Lower lobe of right lung (tissue), 2 donors: ENCODE results near the gene ABCC11. TPM values are rescaled to one million over a fixed set of nuclear protein-coding genes. Genes with fewer than 3 reads are reported as not detected.

Experiments used
- ATAC-seq, 2 donors: fragments of 200-7000 bp; cut with Tn5 transposase; one replicate each; pipeline ENCODE4 v1.9.1; 2020 to 2022; ENCODE audit warnings: mild to moderate bottlenecking in 2 of 2, moderate library complexity in 2 of 2
- DNase-seq: peaks from one replicate; pipeline ENCODE4 v3.0.0-alpha.2; 2020
- H3K27ac ChIP-seq: fragments of 200-600 bp; one replicate; pipeline ENCODE4 v1.8.0; 2022
- H3K27me3 ChIP-seq: fragments of 200-600 bp; one replicate; pipeline ENCODE4 v1.8.0; 2022; ENCODE audit warnings: low read depth
- H3K36me3 ChIP-seq: fragments of 200-600 bp; one replicate; pipeline ENCODE4 v1.8.0; 2022; ENCODE audit warnings: mild to moderate bottlenecking
- H3K4me1 ChIP-seq: fragments of 200-600 bp; one replicate; pipeline ENCODE4 v1.8.0; 2022
- H3K4me3 ChIP-seq: fragments of 200-600 bp; one replicate; pipeline ENCODE4 v1.8.0; 2022; ENCODE audit warnings: mild to moderate bottlenecking
- H3K9me3 ChIP-seq: fragments of 200-600 bp; one replicate; pipeline ENCODE4 v1.8.0; 2022
- intact Hi-C: fragments of 100-400 bp; cut with DNase I; formaldehyde crosslinking; loops from one replicate; pipeline ENCODE4 v1.11.0; 2022
- total RNA-seq: library from RNA; stranded (reverse); fragmentation: NEBNext Ultra II Directional; extraction: Animal tissue kit (Norgen Biotek cat#: 25700); gene quantifications from one replicate; pipeline ENCODE4 v1.2.1, GENCODE V29; 2021
- TF ChIP-seq, protein P1 (sequence below): fragments of 200-600 bp; IDR thresholded peaks from one replicate; pipeline ENCODE4 v1.8.0; 2022; ENCODE audit warnings: antibody characterized with exemption, mild to moderate bottlenecking
- donor health status: DM: no; HTN: yes; CAD: no; lungs with severe emphysema.

Gene ABCC11
- total RNA-seq, 1 donor from 2014 or later: not detected

DNA sequence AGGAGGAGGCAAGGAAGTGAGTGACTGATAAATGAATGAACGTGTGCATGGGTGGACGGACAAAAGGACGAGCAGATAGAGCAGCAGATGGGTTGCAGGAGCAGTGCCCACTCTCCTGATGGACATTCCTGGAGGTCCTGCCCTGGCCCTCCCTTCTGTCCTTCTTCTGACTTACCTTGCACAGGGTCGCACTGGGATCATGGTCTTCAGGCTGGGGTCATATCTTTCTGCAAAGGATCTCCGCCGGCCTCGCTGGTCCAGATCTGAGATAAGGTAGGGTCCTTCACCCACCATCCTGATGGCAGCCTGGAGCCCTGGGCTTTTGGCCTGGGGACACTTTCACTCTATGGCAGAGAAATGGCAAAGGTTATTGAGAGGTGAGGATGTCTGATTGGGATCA, 101.2 kb downstream of the ABCC11 start:
- Histone ChIP-seq H3K9me3 (no peaks in the 10 kb centered on the region), H3K27ac (no peak overlapping the region), H3K4me1 (no peaks in the 10 kb centered on the region), H3K4me3 (no peak overlapping the region), H3K27me3 (no peaks in the 10 kb centered on the region), H3K36me3 (no peaks in the 10 kb centered on the region)
- no peak for DNase-seq
- intact Hi-C loops: no loop called here
- TF ChIP-seq, protein P1, sequence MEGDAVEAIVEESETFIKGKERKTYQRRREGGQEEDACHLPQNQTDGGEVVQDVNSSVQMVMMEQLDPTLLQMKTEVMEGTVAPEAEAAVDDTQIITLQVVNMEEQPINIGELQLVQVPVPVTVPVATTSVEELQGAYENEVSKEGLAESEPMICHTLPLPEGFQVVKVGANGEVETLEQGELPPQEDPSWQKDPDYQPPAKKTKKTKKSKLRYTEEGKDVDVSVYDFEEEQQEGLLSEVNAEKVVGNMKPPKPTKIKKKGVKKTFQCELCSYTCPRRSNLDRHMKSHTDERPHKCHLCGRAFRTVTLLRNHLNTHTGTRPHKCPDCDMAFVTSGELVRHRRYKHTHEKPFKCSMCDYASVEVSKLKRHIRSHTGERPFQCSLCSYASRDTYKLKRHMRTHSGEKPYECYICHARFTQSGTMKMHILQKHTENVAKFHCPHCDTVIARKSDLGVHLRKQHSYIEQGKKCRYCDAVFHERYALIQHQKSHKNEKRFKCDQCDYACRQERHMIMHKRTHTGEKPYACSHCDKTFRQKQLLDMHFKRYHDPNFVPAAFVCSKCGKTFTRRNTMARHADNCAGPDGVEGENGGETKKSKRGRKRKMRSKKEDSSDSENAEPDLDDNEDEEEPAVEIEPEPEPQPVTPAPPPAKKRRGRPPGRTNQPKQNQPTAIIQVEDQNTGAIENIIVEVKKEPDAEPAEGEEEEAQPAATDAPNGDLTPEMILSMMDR: no peak
- no peak for ATAC-seq

DNA sequence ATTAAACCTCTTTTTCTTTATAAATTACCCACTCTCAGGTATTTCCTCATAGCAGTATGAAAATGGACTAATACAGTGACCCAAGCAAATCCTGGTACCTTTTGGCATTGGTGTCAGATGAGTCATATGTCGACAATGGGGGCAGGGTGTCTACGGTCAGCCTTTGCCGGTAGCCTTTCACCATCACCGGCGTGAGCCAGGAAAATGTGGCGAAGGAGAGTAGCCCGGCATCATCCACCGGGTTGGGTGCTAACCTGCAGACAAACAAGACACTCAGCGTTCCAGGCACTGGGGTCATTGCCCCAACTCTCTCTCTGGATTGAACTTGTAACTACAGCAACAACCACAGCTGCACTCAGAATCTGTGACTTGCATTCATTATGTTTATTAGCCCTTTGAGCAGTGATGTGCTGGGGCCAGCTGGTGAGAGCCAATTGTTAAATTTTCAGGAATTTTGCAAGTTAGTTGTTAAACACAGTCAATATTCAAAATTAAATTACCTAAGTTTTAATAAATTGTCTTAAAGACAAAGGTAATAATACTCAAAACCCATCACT, 103.4 kb downstream of the ABCC11 start:
- no peak overlapping the region for H3K4me3 ChIP-seq
- no peaks in the 10 kb centered on the region for H3K4me1 ChIP-seq
- intact Hi-C loops: no loop called here
- no peaks in the 10 kb centered on the region for H3K9me3 ChIP-seq
- no peak for DNase-seq
- no peaks in the 10 kb centered on the region for H3K27me3 ChIP-seq
- TF ChIP-seq, protein P1: no peak
- H3K27ac ChIP-seq: no peak overlapping the region
- no peak for ATAC-seq
- no peaks in the 10 kb centered on the region for H3K36me3 ChIP-seq

DNA sequence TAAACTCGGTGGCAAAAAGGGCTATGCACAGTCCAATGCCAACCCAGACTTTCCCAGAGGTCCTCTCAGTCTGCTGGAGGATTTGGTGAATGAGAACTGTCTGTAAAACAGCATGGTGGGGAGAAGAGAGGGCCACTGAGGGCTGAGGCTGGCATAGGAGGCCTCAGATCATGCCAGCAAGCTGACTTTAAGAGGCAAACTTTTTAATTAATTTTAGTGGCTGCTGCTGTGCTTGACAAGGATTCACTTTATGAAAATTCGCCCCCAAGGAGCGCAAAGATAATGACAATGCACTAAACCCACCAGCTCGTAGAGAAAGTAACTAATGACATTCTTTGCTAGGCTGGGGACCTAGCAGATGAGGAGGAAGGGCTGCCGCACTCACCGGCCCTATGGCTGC, 106.5 kb downstream of the ABCC11 start:
- H3K4me1 ChIP-seq: no peaks in the 10 kb centered on the region
- TF ChIP-seq, protein P1: no peak
- no peaks in the 10 kb centered on the region for H3K36me3 ChIP-seq
- no peak overlapping the region for H3K4me3 ChIP-seq
- ATAC-seq: no peak
- no peaks in the 10 kb centered on the region for H3K9me3 ChIP-seq
- H3K27ac ChIP-seq: no peak overlapping the region
- intact Hi-C loops: no loop called here
- no peak for DNase-seq
- H3K27me3 ChIP-seq: no peaks in the 10 kb centered on the region

DNA sequence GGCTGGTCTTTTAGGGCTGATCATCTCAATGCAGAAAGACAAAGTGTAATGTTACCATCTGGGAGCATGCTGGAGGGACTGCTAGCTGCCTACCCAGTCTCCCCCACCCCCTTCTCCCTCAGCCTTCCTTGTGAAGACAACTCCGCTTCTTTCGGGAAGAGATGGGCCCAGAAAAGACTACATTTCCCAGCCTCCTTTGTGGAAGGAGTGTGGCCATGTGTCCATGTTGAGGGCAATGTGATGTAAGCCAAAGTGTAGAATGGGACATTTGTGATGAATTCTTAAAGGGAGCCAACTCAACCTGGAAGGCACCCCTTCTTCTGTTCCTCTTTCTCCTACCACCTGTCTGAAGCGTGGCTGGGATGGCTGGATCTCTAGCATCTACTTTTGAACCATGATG, 107.8 kb downstream of the ABCC11 start:
- Histone ChIP-seq H3K9me3 (no peaks in the 10 kb centered on the region), H3K4me3 (no peak overlapping the region), H3K36me3 (no peaks in the 10 kb centered on the region), H3K27ac (no peak overlapping the region), H3K27me3 (no peaks in the 10 kb centered on the region), H3K4me1 (no peaks in the 10 kb centered on the region)
- no peak for DNase-seq
- intact Hi-C loops: no loop called here
- TF ChIP-seq, protein P1: no peak
- no peak for ATAC-seq

DNA sequence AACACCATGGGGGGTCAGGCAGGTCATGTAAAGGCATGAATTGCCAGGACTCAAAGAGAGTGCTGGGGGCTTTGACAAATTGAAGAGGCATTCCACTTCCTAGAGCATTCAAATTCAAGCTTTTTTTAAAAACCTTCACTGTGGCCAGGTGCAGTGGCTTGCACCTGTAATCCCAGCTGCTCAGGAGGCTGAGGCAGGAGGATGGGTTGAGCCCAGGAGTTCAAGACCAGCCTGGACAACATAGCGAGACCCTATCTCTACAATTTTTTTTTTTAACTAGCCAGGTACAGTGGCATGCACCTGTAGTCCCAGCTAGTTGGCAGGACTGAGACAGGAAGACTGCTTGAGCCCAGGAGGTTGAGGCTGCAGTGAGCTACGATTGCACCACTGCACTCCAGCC, 108.8 kb downstream of the ABCC11 start:
- no peak for DNase-seq
- TF ChIP-seq, protein P1: no peak

DNA sequence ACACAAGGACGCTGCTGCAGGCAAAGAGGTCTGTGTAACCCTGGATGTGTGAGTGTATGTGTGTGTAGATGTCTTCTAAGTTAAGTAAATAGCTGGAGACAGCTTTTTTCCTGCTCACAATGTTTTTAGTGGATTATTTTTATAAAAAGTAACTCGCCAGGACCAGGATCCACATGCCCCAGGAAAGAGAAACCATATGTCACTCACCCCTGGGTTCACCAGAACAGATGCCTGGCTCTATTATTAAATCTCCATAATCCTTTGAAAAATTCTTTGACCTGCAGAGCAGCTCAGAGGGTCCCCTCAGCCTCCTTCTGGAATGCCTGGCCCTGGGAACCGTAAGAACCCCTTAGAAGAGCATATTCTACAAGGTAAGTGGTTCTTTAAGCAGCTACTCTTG, 109.5 kb downstream of the ABCC11 start:
- H3K36me3 ChIP-seq: no peaks in the 10 kb centered on the region
- intact Hi-C loops: no loop called here
- ATAC-seq (no peak), DNase-seq (no peak)
- H3K4me1 ChIP-seq: peaks cover 3% of the 10 kb centered on the region
- TF ChIP-seq, protein P1: no peak
- H3K27ac ChIP-seq: no peak overlapping the region
- H3K27me3 ChIP-seq: no peaks in the 10 kb centered on the region
- no peaks in the 10 kb centered on the region for H3K9me3 ChIP-seq
- H3K4me3 ChIP-seq: no peak overlapping the region

More for the DNA sequence above, 108.8 kb downstream of the ABCC11 start:
- no peaks in the 10 kb centered on the region for H3K4me1 ChIP-seq
- H3K36me3 ChIP-seq: no peaks in the 10 kb centered on the region
- H3K27me3 ChIP-seq: no peaks in the 10 kb centered on the region
- no peak overlapping the region for H3K27ac ChIP-seq
- intact Hi-C loops: no loop called here
- H3K4me3 ChIP-seq: no peak overlapping the region
- ATAC-seq: no peak
- no peaks in the 10 kb centered on the region for H3K9me3 ChIP-seq
